HCT116 (cell line): ENCODE measurements around the gene MAPK6.

Experiments
- CTCF ChIP-seq, 3 experiments: fragments of 200-600 bp in 1 of 3; sonication (generic) in 1 of 3; IDR thresholded peaks in 2 of 3; conservative IDR thresholded peaks in 1 of 3; 2 replicates each; pipeline ENCODE4 v1.5.1; 2012 to 2017; ENCODE audit warnings: low read depth in 2 of 3, low read length in 2 of 3, antibody characterized with exemption in 1 of 3, borderline replicate concordance in 1 of 3, control low read depth in 1 of 3, mild to moderate bottlenecking in 1 of 3, mixed read lengths in 1 of 3, mixed run types in 1 of 3, moderate library complexity in 1 of 3; ENCODE audit not compliant: insufficient read depth in 1 of 3
- ELF1 ChIP-seq: IDR thresholded peaks from 2 replicates; pipeline ENCODE4 v1.6.1; 2012; ENCODE audit warnings: low read depth, borderline replicate concordance
- EZH2 ChIP-seq: fragments of 200-600 bp; sonication (generic); IDR thresholded peaks from 2 replicates; pipeline ENCODE4 v1.6.1; 2017; ENCODE audit warnings: antibody characterized with exemption, mixed run types
- FOSL1 ChIP-seq: IDR thresholded peaks from 2 replicates; pipeline ENCODE4 v1.6.1; 2012; ENCODE audit warnings: low read depth
- POLR2A ChIP-seq: IDR thresholded peaks from 2 replicates; pipeline ENCODE4 v1.7.0; 2011; ENCODE audit warnings: borderline replicate concordance; ENCODE audit not compliant: insufficient read depth, insufficient read length; ENCODE audit errors: extremely low read depth
- POLR2AphosphoS5 ChIP-seq: IDR thresholded peaks from 2 replicates; pipeline ENCODE4 v1.6.1; 2011; ENCODE audit warnings: mild to moderate bottlenecking, low read depth, low read length, moderate library complexity
- TF ChIP-seq, protein P1 (sequence below): IDR thresholded peaks from 2 replicates; pipeline ENCODE4 v1.6.1; 2012

GRCh38 chr15:52056001-52056400, 37.0 kb downstream of the MAPK6 start:
- TF ChIP-seq EZH2 (no peak), ELF1 (no peak), CTCF (IDR thresholded peaks at IDR 0.05 in 2 of 3, conservative IDR thresholded peaks at IDR 0.05 in 1 of 3; ENCODE audit: borderline replicate concordance in 1 of 3, insufficient read depth in 1 of 3, low read depth in 2 of 3, low read length in 2 of 3) (no peak), FOSL1 (no peak), POLR2AphosphoS5 (no peak), POLR2A (no peak)
- TF ChIP-seq, protein P1, sequence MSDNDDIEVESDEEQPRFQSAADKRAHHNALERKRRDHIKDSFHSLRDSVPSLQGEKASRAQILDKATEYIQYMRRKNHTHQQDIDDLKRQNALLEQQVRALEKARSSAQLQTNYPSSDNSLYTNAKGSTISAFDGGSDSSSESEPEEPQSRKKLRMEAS: no peak
